ENCODE measurements around the gene GPD1. TPM values are rescaled to one million over a fixed set of nuclear protein-coding genes. Genes with fewer than 3 reads are reported as not detected.

The GPD1 gene
- total and polyA plus RNA-seq, 10 of the 15 experiments (the other 5 are each of a cell fraction or from before 2014, with no cell fraction given): 0.04 to 0.61 (median 0.26) TPM; not detected in 1

GRCh38 chr12:50105913-50106450, 2.2 kb downstream of the GPD1 start (continued):
- no peak for TF ChIP-seq POLR2AphosphoS2 (IDR thresholded peaks at IDR 0.05; ENCODE audit: low read depth, low read length)
- no peak for TF ChIP-seq ZNF622 (IDR thresholded peaks at IDR 0.05)
- no peak for TF ChIP-seq ZBTB33 (IDR thresholded peaks at IDR 0.05)

GRCh38 chr12:50106907-50107306, 3.1 kb downstream of the GPD1 start:
- H3K4me1 ChIP-seq (ENCODE audit: control insufficient read depth, insufficient read depth, low read length): peaks cover 18% of the 10 kb centered on the region
- no peak for FAIRE-seq
- no peak for TF ChIP-seq ZNF592 (IDR thresholded peaks at IDR 0.05)
- no peak for TF ChIP-seq POLR2A (IDR thresholded peaks at IDR 0.05; ENCODE audit: low read depth, low read length)
- no peak for TF ChIP-seq POLR2AphosphoS5 (IDR thresholded peaks at IDR 0.05; ENCODE audit: low read length)
- TF ChIP-seq ZBTB33 (IDR thresholded peaks at IDR 0.05): no peak
- TF ChIP-seq SREBF2 (IDR thresholded peaks at IDR 0.05; ENCODE audit: low read length): no peak
- TF ChIP-seq TBL1XR1 (IDR thresholded peaks at IDR 0.05; ENCODE audit: low read depth, low read length): no peak
- TF ChIP-seq HSF1 (IDR thresholded peaks at IDR 0.05; ENCODE audit: low read depth, low read length): no peak
- no peak for TF ChIP-seq HDAC6 (IDR thresholded peaks at IDR 0.05; ENCODE audit: unreplicated experiment)
- TF ChIP-seq NR2C2 (IDR thresholded peaks at IDR 0.05; ENCODE audit: borderline replicate concordance, control insufficient read depth, insufficient read length, low read depth): no peak
- no peak for TF ChIP-seq EP300 (IDR thresholded peaks at IDR 0.05; ENCODE audit: borderline replicate concordance in 1 of 2, control insufficient read depth in 1 of 2, low read depth in 2 of 2, low read length in 2 of 2)
- TF ChIP-seq TCF7 (IDR thresholded peaks at IDR 0.05; ENCODE audit: borderline replicate concordance): no peak

More at GRCh38 chr12:50106907-50107306, 3.1 kb downstream of the GPD1 start:
- DNase-seq (ENCODE audit: low read depth, low spot score) (no peak), ATAC-seq (no peak)
- no TSS peak for BruUV-seq (replicated peaks)
- in situ Hi-C loops (cut with MboI): no loop called here
- Histone ChIP-seq H2AFZ (ENCODE audit: control insufficient read depth, low read depth, low read length) (no peak overlapping the region), H3K9ac (ENCODE audit: control insufficient read depth, insufficient read depth, low read length) (no peak overlapping the region), H3K4me3 (no peak overlapping the region), H3K79me2 (ENCODE audit: control insufficient read depth, insufficient read depth, low read length) (no peaks in the 10 kb centered on the region), H3K36me3 (ENCODE audit: control insufficient read depth in 2 of 2, insufficient read depth in 2 of 2, low read length in 1 of 2) (peaks cover 0 to 1% of the 10 kb centered on the region in 2 experiments; a peak in 1 of 4 replicates), H4K20me1 (ENCODE audit: control insufficient read depth, insufficient read depth) (no peaks in the 10 kb centered on the region), H3K4me2 (ENCODE audit: control insufficient read depth, insufficient read depth) (no peak overlapping the region), H3K27ac (ENCODE audit: control insufficient read depth, insufficient read depth) (no peak overlapping the region), H3K9me3 (replicated peaks; ENCODE audit: control insufficient read depth, insufficient read depth, low read length) (no peaks in the 10 kb centered on the region), H3K27me3 (replicated peaks in 1 of 2; ENCODE audit: control insufficient read depth in 2 of 2, insufficient read depth in 2 of 2, low read length in 1 of 2) (no peaks in the 10 kb centered on the region)
- intact Hi-C loops (cut with micrococcal nuclease; ENCODE audit: unreplicated experiment): no loop called here
- 26% methylated on average over 3 of the region's 3 CpGs for WGBS (ENCODE audit: insufficient coverage, insufficient replicate concordance, low lambda C conversion rate, missing lambda C conversion rate)
- POLR2A ChIA-PET: no interaction called here
- SMC1A ChIA-PET (ENCODE audit: uncharacterized antibody, unreplicated experiment): interaction anchor here (0.6 kb wide), 1 partner anchor 513 kb away, joined by 4 read pairs; no protein-coding TSS in a partner anchor
- RAD21 ChIA-PET (ENCODE audit: unreplicated experiment): no interaction called here
- CTCF ChIA-PET: interaction anchor here (1.8 to 13.0 kb wide), 4 partner anchors 10 to 62 kb away, joined by 5 to 257 read pairs (median 129); partner anchors contain the start of genes CERS5 and SMARCD1

All from GM12878 (cell line).